Measurements from ENCODE around the gene ACBD4.

Gene ACBD4

DNA sequence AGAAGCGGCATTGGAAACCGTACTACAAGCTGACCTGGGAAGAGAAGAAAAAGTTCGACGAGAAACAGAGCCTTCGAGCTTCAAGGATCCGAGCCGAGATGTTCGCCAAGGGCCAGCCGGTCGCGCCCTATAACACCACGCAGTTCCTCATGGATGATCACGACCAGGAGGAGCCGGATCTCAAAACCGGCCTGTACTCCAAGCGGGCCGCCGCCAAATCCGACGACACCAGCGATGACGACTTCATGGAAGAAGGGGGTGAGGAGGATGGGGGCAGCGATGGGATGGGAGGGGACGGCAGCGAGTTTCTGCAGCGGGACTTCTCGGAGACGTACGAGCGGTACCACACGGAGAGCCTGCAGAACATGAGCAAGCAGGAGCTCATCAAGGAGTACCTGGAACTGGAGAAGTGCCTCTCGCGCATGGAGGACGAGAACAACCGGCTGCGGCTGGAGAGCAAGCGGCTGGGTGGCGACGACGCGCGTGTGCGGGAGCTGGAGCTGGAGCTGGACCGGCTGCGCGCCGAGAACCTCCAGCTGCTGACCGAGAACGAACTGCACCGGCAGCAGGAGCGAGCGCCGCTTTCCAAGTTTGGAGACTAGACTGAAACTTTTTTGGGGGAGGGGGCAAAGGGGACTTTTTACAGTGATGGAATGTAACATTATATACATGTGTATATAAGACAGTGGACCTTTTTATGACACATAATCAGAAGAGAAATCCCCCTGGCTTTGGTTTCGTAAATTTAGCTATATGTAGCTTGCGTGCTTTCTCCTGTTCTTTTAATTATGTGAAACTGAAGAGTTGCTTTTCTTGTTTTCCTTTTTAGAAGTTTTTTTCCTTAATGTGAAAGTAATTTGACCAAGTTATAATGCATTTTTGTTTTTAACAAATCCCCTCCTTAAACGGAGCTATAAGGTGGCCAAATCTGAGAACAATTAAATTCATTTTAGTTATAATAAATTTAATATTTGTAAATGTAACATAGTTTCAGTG, 14.5 kb downstream of the ACBD4 start (continued):
- TF ChIP-seq ZNF23 (tag by site-specific recombination; IDR thresholded peaks at IDR 0.05; ENCODE audit: borderline replicate concordance), result no peak
- TF ChIP-seq, protein P1, sequence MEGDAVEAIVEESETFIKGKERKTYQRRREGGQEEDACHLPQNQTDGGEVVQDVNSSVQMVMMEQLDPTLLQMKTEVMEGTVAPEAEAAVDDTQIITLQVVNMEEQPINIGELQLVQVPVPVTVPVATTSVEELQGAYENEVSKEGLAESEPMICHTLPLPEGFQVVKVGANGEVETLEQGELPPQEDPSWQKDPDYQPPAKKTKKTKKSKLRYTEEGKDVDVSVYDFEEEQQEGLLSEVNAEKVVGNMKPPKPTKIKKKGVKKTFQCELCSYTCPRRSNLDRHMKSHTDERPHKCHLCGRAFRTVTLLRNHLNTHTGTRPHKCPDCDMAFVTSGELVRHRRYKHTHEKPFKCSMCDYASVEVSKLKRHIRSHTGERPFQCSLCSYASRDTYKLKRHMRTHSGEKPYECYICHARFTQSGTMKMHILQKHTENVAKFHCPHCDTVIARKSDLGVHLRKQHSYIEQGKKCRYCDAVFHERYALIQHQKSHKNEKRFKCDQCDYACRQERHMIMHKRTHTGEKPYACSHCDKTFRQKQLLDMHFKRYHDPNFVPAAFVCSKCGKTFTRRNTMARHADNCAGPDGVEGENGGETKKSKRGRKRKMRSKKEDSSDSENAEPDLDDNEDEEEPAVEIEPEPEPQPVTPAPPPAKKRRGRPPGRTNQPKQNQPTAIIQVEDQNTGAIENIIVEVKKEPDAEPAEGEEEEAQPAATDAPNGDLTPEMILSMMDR (tag by site-specific recombination; IDR thresholded peaks at IDR 0.05), result no peak
- TF ChIP-seq, protein P2, sequence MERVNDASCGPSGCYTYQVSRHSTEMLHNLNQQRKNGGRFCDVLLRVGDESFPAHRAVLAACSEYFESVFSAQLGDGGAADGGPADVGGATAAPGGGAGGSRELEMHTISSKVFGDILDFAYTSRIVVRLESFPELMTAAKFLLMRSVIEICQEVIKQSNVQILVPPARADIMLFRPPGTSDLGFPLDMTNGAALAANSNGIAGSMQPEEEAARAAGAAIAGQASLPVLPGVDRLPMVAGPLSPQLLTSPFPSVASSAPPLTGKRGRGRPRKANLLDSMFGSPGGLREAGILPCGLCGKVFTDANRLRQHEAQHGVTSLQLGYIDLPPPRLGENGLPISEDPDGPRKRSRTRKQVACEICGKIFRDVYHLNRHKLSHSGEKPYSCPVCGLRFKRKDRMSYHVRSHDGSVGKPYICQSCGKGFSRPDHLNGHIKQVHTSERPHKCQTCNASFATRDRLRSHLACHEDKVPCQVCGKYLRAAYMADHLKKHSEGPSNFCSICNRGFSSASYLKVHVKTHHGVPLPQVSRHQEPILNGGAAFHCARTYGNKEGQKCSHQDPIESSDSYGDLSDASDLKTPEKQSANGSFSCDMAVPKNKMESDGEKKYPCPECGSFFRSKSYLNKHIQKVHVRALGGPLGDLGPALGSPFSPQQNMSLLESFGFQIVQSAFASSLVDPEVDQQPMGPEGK (tag by site-specific recombination; IDR thresholded peaks at IDR 0.05), result peak; percentile 79
- no peak for TF ChIP-seq ZNF155 (tag by site-specific recombination; IDR thresholded peaks at IDR 0.05)
- no peak for TF ChIP-seq ZNF558 (tag by site-specific recombination; IDR thresholded peaks at IDR 0.05)
- TF ChIP-seq, protein P3, sequence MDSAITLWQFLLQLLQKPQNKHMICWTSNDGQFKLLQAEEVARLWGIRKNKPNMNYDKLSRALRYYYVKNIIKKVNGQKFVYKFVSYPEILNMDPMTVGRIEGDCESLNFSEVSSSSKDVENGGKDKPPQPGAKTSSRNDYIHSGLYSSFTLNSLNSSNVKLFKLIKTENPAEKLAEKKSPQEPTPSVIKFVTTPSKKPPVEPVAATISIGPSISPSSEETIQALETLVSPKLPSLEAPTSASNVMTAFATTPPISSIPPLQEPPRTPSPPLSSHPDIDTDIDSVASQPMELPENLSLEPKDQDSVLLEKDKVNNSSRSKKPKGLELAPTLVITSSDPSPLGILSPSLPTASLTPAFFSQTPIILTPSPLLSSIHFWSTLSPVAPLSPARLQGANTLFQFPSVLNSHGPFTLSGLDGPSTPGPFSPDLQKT (IDR thresholded peaks at IDR 0.05; ENCODE audit: borderline replicate concordance, low read depth, low read length), result no peak
- TF ChIP-seq, protein P4, sequence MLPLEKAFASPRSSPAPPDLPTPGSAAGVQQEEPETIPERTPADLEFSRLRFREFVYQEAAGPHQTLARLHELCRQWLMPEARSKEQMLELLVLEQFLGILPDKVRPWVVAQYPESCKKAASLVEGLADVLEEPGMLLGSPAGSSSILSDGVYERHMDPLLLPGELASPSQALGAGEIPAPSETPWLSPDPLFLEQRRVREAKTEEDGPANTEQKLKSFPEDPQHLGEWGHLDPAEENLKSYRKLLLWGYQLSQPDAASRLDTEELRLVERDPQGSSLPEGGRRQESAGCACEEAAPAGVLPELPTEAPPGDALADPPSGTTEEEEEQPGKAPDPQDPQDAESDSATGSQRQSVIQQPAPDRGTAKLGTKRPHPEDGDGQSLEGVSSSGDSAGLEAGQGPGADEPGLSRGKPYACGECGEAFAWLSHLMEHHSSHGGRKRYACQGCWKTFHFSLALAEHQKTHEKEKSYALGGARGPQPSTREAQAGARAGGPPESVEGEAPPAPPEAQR (tag by site-specific recombination; IDR thresholded peaks at IDR 0.05), result no peak
- no peak for TF ChIP-seq ZNF521 (tag by site-specific recombination; IDR thresholded peaks at IDR 0.05)
- TF ChIP-seq ZNF19 (tag by site-specific recombination; IDR thresholded peaks at IDR 0.05; ENCODE audit: low read depth), result no peak
- TF ChIP-seq REPIN1 (tag by site-specific recombination; IDR thresholded peaks at IDR 0.05; ENCODE audit: low read depth), result 0 out of 2 replicates have a peak, but pooled peaks have one; percentile 21
- no peak for TF ChIP-seq ZNF596 (tag by site-specific recombination; IDR thresholded peaks at IDR 0.05)
- TF ChIP-seq, protein P5, sequence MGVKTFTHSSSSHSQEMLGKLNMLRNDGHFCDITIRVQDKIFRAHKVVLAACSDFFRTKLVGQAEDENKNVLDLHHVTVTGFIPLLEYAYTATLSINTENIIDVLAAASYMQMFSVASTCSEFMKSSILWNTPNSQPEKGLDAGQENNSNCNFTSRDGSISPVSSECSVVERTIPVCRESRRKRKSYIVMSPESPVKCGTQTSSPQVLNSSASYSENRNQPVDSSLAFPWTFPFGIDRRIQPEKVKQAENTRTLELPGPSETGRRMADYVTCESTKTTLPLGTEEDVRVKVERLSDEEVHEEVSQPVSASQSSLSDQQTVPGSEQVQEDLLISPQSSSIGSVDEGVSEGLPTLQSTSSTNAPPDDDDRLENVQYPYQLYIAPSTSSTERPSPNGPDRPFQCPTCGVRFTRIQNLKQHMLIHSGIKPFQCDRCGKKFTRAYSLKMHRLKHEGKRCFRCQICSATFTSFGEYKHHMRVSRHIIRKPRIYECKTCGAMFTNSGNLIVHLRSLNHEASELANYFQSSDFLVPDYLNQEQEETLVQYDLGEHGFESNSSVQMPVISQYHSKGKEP (tag by site-specific recombination; IDR thresholded peaks at IDR 0.05), result no peak
- TF ChIP-seq ZXDB (tag by site-specific recombination; IDR thresholded peaks at IDR 0.05), result peak; percentile 15; the same call in 1 of the 2 replicates
- TF ChIP-seq, protein P6, sequence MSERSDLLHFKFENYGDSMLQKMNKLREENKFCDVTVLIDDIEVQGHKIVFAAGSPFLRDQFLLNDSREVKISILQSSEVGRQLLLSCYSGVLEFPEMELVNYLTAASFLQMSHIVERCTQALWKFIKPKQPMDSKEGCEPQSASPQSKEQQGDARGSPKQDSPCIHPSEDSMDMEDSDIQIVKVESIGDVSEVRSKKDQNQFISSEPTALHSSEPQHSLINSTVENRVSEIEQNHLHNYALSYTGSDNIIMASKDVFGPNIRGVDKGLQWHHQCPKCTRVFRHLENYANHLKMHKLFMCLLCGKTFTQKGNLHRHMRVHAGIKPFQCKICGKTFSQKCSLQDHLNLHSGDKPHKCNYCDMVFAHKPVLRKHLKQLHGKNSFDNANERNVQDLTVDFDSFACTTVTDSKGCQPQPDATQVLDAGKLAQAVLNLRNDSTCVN (tag by site-specific recombination; optimal IDR thresholded peaks at IDR 0.05), result peak; percentile 96
- no peak for TF ChIP-seq ZNF830 (tag by site-specific recombination; IDR thresholded peaks at IDR 0.05; ENCODE audit: low read depth)
- TF ChIP-seq ZNF221 (tag by site-specific recombination; IDR thresholded peaks at IDR 0.05; ENCODE audit: borderline replicate concordance), result no peak
- TF ChIP-seq ZNF843 (tag by site-specific recombination; IDR thresholded peaks at IDR 0.05), result no peak
- TF ChIP-seq, protein P7, sequence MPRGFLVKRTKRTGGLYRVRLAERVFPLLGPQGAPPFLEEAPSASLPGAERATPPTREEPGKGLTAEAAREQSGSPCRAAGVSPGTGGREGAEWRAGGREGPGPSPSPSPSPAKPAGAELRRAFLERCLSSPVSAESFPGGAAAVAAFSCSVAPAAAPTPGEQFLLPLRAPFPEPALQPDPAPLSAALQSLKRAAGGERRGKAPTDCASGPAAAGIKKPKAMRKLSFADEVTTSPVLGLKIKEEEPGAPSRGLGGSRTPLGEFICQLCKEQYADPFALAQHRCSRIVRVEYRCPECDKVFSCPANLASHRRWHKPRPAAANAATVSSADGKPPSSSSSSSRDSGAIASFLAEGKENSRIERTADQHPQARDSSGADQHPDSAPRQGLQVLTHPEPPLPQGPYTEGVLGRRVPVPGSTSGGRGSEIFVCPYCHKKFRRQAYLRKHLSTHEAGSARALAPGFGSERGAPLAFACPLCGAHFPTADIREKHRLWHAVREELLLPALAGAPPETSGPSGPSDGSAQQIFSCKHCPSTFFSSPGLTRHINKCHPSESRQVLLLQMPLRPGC (tag by site-specific recombination; IDR thresholded peaks at IDR 0.05), result no peak; the same call in 1 of the 2 replicates
- no peak for TF ChIP-seq GLI2 (tag by site-specific recombination; IDR thresholded peaks at IDR 0.05; ENCODE audit: borderline replicate concordance, low read depth)
- TF ChIP-seq ZFP69B (tag by site-specific recombination; IDR thresholded peaks at IDR 0.05), result 0 out of 2 replicates have a peak, but pooled peaks have one; percentile 10
- TF ChIP-seq ZNF112 (tag by site-specific recombination; IDR thresholded peaks at IDR 0.05), result no peak
- TF ChIP-seq ZNF174 (tag by site-specific recombination; IDR thresholded peaks at IDR 0.05), result no peak
- TF ChIP-seq ZBTB7A (tag by site-specific recombination; IDR thresholded peaks at IDR 0.05; ENCODE audit: low read depth), result no peak
- TF ChIP-seq ZNF501 (tag by site-specific recombination; IDR thresholded peaks at IDR 0.05), result peak; percentile 78
- TF ChIP-seq MEIS1 (CRISPR knock-in tag; IDR thresholded peaks at IDR 0.05; ENCODE audit: borderline replicate concordance), result peak; percentile 48; the same call in 1 of the 2 replicates
- no peak for TF ChIP-seq ZNF114 (tag by site-specific recombination; IDR thresholded peaks at IDR 0.05)
- TF ChIP-seq HOXC10 (CRISPR knock-in tag; IDR thresholded peaks at IDR 0.05), result no peak
- TF ChIP-seq ZNF626 (tag by site-specific recombination; IDR thresholded peaks at IDR 0.05), result no peak

Data from HEK293 (cell line).